Measurements from ENCODE around the gene BST2. TPM values are rescaled to one million over a fixed set of nuclear protein-coding genes. Genes with fewer than 3 reads are reported as not detected.

The BST2 gene
- total and polyA plus RNA-seq, 9 of the 15 experiments (the other 6 are each of a cell fraction or from before 2014, with no cell fraction given), result 11.2 to 232 (median 151) TPM

DNA sequence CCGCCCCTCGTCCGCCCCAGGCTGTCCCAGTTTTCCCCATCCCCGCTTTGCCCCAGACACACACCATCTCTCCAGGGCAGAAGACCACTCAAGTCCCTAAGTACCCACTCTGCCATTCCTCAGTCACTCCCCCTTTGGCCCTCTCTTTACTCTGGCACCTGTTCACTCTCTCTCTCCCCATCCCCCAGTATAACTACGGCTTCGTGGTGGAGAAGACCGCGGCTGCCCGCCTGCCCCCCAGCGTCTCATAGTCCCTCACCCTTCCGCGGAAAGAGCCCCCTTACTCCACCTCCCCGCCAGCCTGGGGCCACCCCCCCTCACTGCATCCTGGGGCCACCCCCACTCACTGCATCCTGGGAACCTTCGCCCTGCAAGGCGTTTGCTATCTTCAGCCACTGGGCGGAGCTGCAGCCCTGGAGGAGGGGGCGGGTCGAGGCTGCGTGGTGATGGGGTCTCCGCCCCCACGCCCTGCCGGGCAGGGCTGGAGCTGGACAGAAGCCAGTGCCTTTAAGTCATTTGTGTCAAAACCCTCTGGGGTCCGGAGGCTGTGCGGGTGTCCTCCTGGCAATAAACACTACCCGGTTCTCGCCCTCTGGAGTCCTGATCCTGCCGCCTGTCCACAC is 19.4 kb upstream of the BST2 start (continued):
- TF ChIP-seq, protein P1, sequence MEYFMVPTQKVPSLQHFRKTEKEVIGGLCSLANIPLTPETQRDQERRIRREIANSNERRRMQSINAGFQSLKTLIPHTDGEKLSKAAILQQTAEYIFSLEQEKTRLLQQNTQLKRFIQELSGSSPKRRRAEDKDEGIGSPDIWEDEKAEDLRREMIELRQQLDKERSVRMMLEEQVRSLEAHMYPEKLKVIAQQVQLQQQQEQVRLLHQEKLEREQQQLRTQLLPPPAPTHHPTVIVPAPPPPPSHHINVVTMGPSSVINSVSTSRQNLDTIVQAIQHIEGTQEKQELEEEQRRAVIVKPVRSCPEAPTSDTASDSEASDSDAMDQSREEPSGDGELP (CRISPR knock-in tag; IDR thresholded peaks at IDR 0.05; ENCODE audit: borderline replicate concordance), result peak; percentile 70; the same call in 1 of the 2 replicates
- TF ChIP-seq CREBBP (IDR thresholded peaks at IDR 0.05; ENCODE audit: low read depth, low read length) (no peak), ILK (tag; IDR thresholded peaks at IDR 0.05; ENCODE audit: borderline replicate concordance, low read depth) (no peak), CBFA2T3 (IDR thresholded peaks at IDR 0.05) (0 out of 2 replicates have a peak, but pooled peaks have one; percentile 4), ZBED1 (IDR thresholded peaks at IDR 0.05) (0 out of 2 replicates have a peak, but pooled peaks have one; percentile 23), ATF1 (CRISPR knock-in tag; IDR thresholded peaks at IDR 0.05) (no peak), ATF1 (tag; IDR thresholded peaks at IDR 0.05) (peak; percentile 47; the same call in 1 of the 2 replicates), SMC3 (conservative IDR thresholded peaks at IDR 0.05; ENCODE audit: insufficient read depth, low read depth, low read length) (peak; percentile 68), KLF16 (IDR thresholded peaks at IDR 0.05) (0 out of 2 replicates have a peak, but pooled peaks have one; percentile 48), NR3C1 (CRISPR knock-in tag; IDR thresholded peaks at IDR 0.05) (no peak), JUNB (CRISPR knock-in tag; conservative IDR thresholded peaks at IDR 0.05) (no peak), NEUROD1 (IDR thresholded peaks at IDR 0.05; ENCODE audit: borderline replicate concordance, low read depth, low read length, partially characterized antibody) (peak; percentile 46), CBX1 (IDR thresholded peaks at IDR 0.05; ENCODE audit: low read depth) (0 out of 2 replicates have a peak, but pooled peaks have one; percentile 17), ZKSCAN3 (CRISPR knock-in tag; IDR thresholded peaks at IDR 0.05) (no peak), CREB1 (IDR thresholded peaks at IDR 0.05) (0 out of 2 replicates have a peak, but pooled peaks have one; percentile 22), CREB1 (CRISPR knock-in tag; IDR thresholded peaks at IDR 0.05) (no peak)
- TF ChIP-seq, protein P2, sequence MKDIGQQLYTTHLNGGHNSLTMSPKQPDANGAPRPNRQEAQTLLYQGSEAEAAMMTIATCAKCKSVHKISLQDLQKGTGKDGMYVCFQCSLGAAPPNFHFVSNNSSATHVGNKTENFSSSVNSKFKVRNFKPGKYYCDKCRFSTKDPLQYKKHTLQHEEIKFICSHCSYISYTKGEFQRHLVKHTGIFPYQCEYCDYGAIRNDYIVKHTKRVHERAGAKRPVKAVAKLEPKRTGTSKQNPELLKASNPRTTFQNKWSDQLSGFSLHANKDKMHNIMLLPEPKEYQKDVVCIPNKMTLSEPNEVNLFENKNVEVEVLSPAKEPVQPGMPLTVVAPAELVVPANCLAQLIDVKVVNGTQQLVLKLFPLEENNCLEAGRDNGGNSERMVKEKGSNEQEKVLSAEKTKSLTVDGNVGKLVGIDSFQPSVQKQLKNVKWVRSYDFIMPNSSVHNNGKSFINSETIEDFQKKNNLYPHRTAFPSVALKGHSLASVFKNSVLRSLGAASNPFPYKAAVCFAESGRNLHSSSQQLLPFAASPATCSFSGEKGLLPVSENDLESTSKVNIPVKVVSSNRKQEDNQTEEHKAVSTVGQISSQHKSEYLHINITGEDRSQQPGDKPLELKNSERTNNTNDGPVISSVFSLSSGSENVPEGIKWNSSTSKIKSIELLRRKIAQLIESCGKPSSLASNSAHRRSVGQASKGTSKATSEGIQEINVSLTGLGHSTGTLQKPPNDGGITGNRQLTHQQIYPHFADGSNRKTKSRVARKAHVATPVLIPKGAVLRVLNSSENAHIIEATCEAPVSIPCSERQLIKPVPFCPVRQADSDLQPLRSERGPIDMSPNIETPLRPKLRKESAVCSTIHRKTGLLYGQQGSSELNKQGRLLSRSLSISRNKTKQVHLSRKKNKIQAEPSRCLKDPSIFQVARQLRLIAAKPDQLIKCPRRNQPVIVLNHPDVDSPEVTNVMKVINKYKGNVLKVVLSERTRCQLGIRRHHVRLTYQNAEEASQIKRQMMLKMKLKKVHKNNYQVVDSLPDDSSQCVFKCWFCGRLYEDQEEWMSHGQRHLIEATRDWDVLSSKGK (CRISPR knock-in tag; IDR thresholded peaks at IDR 0.05), result no peak
- TF ChIP-seq, protein P3, sequence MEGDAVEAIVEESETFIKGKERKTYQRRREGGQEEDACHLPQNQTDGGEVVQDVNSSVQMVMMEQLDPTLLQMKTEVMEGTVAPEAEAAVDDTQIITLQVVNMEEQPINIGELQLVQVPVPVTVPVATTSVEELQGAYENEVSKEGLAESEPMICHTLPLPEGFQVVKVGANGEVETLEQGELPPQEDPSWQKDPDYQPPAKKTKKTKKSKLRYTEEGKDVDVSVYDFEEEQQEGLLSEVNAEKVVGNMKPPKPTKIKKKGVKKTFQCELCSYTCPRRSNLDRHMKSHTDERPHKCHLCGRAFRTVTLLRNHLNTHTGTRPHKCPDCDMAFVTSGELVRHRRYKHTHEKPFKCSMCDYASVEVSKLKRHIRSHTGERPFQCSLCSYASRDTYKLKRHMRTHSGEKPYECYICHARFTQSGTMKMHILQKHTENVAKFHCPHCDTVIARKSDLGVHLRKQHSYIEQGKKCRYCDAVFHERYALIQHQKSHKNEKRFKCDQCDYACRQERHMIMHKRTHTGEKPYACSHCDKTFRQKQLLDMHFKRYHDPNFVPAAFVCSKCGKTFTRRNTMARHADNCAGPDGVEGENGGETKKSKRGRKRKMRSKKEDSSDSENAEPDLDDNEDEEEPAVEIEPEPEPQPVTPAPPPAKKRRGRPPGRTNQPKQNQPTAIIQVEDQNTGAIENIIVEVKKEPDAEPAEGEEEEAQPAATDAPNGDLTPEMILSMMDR (IDR thresholded peaks at IDR 0.05 in 2 of 3, conservative IDR thresholded peaks at IDR 0.05 in 1 of 3; ENCODE audit: insufficient read depth in 2 of 3, low read depth in 1 of 3, low read length in 3 of 3), result peak; percentile 78 to 87 (median 80)
- TF ChIP-seq, protein P4, sequence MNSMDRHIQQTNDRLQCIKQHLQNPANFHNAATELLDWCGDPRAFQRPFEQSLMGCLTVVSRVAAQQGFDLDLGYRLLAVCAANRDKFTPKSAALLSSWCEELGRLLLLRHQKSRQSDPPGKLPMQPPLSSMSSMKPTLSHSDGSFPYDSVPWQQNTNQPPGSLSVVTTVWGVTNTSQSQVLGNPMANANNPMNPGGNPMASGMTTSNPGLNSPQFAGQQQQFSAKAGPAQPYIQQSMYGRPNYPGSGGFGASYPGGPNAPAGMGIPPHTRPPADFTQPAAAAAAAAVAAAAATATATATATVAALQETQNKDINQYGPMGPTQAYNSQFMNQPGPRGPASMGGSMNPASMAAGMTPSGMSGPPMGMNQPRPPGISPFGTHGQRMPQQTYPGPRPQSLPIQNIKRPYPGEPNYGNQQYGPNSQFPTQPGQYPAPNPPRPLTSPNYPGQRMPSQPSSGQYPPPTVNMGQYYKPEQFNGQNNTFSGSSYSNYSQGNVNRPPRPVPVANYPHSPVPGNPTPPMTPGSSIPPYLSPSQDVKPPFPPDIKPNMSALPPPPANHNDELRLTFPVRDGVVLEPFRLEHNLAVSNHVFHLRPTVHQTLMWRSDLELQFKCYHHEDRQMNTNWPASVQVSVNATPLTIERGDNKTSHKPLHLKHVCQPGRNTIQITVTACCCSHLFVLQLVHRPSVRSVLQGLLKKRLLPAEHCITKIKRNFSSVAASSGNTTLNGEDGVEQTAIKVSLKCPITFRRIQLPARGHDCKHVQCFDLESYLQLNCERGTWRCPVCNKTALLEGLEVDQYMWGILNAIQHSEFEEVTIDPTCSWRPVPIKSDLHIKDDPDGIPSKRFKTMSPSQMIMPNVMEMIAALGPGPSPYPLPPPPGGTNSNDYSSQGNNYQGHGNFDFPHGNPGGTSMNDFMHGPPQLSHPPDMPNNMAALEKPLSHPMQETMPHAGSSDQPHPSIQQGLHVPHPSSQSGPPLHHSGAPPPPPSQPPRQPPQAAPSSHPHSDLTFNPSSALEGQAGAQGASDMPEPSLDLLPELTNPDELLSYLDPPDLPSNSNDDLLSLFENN (IDR thresholded peaks at IDR 0.05; ENCODE audit: low read depth in 2 of 2, low read length in 2 of 2), result no peak
